Activated CD4-positive, alpha-beta T cell treated with anti-CD3 and anti-CD28 coated beads, Interleukin-2, amount 50 U/mL, for 16 hours (primary cell): ENCODE data around the gene PHF10.

ENCODE experiments used
- DNase-seq: peaks from one replicate; pipeline ENCODE4 v3.0.0-alpha.2; 2020

Gene PHF10

DNA sequence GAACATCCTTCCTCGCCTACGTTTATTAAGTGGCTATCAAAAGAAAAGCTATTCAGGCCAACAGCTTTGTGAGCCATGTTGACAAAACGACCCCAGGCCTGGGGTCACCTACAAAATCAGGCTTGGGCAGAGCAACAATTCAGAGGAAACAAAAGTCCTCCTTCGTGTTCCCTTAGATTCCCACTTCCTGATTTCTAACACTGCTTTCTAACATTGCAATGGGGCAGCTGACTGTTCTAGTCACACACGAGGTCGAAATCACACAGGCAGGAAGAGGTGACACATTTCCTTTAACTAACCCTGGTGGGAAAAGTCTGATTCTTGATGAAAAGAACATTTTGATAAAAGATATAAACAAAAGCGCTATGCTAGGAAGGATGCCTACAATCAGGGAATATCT is 54.4 kb downstream of the PHF10 start:
- DNase-seq: no peak

DNA sequence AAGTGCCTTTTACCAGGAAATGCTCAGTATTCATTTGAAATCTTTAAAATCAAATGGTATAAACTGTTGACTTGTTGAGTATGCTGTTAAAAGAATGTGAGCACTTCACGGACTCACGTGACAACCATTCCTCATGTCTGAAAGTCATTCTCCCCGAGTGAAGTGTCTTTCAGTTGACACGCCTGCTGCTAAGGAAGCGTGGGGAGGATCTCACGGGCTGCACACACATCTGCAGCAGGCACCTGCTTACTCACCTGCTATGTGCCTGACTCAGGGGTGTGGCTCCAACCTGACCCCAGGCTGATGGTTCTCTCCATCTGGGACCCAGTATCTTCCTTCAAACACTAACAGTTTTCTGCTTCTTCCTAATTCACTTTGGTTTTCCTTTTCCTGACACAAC is 55.2 kb downstream of the PHF10 start:
- no peak for DNase-seq

- no peak for DNase-seq
These were observed 56.0 kb downstream of the PHF10 start for GRCh38 chr6:169668203-169668847.

- no peak for DNase-seq
These were observed 56.6 kb downstream of the PHF10 start for GRCh38 chr6:169667716-169668115.

GRCh38 chr6:169666441-169666840 is 57.9 kb downstream of the PHF10 start:
- DNase-seq: no peak

- DNase-seq: no peak
These were observed 59.0 kb downstream of the PHF10 start for GRCh38 chr6:169665289-169665688.

DNA sequence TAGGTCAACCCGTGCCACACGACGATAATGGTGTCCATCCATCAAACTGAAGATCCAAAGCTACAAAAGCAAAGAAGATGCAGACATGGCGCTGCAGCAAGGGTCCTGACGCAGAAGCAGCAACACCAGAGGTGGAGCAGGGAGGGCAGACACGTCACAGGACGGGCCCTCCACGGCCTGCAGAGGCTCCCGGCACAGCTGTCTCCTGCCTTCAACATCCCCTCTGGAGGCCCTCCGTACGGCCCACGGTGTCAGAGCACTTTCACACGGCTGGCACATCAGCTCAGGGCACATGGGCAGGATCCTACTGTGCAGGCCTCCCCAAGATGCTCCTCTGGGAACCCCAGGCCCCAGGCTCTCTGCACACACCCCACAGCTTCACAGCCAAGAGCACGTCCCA is 60.1 kb downstream of the PHF10 start:
- DNase-seq: no peak

DNA sequence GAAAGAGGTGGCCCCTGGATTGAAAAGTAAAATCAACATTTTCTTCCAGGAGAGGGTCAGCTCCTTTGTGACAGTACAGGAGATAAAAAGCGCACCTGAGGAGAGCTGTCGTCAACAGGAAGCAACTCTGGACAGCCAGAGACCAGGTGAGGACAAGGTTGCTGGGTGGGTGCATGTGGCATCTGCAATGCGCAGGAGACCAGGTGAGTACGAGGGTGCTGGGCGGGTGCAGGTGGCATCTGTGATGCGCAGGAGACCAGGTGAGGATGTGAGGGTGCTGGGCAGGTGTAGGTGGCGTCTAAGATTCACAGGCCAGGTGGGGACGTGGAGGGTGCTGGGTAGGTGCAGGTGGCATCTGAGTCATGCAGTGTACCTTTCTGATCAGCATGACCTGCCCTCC is 60.8 kb downstream of the PHF10 start:
- no peak for DNase-seq

GRCh38 chr6:169661391-169661756 is 62.9 kb downstream of the PHF10 start:
- DNase-seq: no peak

GRCh38 chr6:169660751-169661390 is 63.4 kb downstream of the PHF10 start:
- DNase-seq: no peak

GRCh38 chr6:169659820-169660610 is 64.3 kb downstream of the PHF10 start:
- no peak for DNase-seq

DNA sequence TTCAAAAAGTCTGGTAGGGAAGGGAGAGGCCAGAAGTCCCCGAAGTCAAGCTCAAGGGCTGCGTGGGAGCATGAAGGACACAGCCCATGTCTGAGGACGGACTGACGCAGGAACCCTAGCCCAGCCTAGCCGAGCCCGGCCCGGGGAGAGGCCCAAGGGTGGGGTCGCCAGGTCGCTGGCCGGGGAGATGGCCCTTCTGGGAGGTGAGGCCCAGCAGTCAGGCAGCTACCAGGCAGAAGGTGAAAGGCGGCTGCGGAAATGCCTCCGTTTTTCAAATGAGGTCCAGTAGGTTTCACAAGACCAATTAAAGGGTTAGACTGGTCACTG is 67.1 kb downstream of the PHF10 start:
- DNase-seq: no peak

- DNase-seq: no peak
These were observed 67.6 kb downstream of the PHF10 start for GRCh38 chr6:169656546-169657283.

GRCh38 chr6:169654598-169655391 is 69.5 kb downstream of the PHF10 start:
- peak; percentile 60 for DNase-seq
